ENCODE results near the gene P2RY14. TPM values are rescaled to one million over a fixed set of nuclear protein-coding genes. Genes with fewer than 3 reads are reported as not detected.

Gene P2RY14
- total RNA-seq, 1 donor = not detected

DNA sequence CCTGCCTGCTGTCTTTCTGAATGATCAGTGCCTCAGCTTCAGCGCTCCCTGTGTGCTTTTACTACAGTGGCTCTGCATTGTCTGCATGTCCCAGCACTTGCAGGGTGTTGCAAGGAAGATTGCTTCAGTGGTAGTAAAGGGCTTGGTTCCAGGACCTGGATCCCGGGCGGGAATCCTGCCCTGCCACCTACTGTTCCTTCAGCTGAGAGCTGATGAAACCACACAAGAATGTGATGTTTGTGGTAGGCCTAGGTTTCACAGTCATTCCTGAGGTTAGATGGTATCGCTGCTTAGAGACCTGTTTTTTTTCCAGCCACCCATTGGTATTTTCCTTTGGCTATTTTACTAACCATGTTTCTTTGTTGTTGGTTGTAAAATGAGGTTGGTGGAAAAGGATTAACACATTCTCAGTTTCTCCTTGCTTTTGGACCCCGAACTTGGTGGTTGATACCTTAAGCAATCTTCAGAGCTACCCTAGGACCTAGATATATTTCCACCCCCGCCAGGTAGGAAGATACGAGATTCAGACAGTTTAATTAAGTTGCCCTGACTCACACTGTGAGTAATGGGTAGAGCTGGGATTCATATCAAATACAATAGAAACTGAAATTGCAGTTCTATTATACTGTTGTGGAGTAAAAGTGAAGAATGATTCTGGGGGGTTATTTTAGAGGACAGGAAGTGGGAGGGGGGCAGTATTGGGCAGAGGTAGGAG is 26.9 kb upstream of the P2RY14 start:
- peak; percentile 98 for DNase-seq (ENCODE audit: low read depth)
- TF ChIP-seq, protein P1, sequence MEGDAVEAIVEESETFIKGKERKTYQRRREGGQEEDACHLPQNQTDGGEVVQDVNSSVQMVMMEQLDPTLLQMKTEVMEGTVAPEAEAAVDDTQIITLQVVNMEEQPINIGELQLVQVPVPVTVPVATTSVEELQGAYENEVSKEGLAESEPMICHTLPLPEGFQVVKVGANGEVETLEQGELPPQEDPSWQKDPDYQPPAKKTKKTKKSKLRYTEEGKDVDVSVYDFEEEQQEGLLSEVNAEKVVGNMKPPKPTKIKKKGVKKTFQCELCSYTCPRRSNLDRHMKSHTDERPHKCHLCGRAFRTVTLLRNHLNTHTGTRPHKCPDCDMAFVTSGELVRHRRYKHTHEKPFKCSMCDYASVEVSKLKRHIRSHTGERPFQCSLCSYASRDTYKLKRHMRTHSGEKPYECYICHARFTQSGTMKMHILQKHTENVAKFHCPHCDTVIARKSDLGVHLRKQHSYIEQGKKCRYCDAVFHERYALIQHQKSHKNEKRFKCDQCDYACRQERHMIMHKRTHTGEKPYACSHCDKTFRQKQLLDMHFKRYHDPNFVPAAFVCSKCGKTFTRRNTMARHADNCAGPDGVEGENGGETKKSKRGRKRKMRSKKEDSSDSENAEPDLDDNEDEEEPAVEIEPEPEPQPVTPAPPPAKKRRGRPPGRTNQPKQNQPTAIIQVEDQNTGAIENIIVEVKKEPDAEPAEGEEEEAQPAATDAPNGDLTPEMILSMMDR (IDR thresholded peaks at IDR 0.05; ENCODE audit: insufficient read depth, low read length) = peak; percentile 28
- H3K4me3 ChIP-seq (ENCODE audit: low read depth, low read length) = no peak overlapping the region

- DNase-seq (ENCODE audit: low read depth) = no peak
- H3K4me3 ChIP-seq (ENCODE audit: low read depth, low read length) = no peak overlapping the region
- TF ChIP-seq, protein P1 (IDR thresholded peaks at IDR 0.05; ENCODE audit: insufficient read depth, low read length) = no peak
Measured at GRCh38 chr3:151303751-151304150, 25.4 kb upstream of the P2RY14 start.

DNA sequence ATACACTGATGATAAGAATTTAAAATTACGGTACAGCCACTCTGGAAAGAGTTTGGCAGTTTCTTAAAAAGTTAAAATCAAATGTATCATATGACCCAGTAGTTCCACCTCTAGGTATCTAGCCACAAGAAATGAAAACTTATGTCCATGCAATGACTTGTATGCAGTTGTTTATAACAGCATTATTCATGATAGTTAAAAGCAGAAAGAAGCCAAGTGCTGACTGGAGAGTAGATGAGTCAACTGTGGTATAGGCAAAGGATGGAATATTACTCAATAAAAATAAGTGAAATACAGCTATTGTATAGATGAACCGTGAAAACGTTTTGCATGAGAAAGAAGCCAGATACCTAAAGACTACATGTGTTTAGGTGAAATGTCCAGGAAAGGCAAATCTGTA is 23.4 kb upstream of the P2RY14 start:
- peak; percentile 69 for DNase-seq (ENCODE audit: low read depth)
- no peak overlapping the region for H3K4me3 ChIP-seq (ENCODE audit: low read depth, low read length)
- TF ChIP-seq, protein P1 (IDR thresholded peaks at IDR 0.05; ENCODE audit: insufficient read depth, low read length) = no peak

DNA sequence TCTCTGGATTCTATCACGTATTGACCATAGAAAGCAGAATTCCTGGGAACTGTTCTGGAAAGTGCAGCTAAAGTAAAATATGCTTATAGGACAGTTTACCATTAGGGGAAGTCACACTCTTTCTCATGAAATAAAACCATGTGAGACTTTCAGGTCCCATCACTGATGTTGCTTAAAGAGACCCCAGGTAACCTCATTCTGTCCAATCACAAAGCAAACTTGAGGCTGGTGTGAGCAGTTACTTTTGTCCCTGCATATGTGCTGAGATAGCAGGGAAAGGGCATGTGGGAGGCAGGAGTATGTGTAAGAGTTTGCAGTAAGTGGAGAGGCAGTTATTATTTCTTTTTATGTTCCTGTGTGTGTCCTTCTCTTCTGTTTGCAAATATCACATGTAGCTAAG is 22.2 kb upstream of the P2RY14 start:
- no peak for DNase-seq (ENCODE audit: low read depth)
- no peak overlapping the region for H3K4me3 ChIP-seq (ENCODE audit: low read depth, low read length)
- TF ChIP-seq, protein P1 (IDR thresholded peaks at IDR 0.05; ENCODE audit: insufficient read depth, low read length) = no peak

GRCh38 chr3:151299006-151299405 is 20.7 kb upstream of the P2RY14 start:
- TF ChIP-seq, protein P1 (IDR thresholded peaks at IDR 0.05; ENCODE audit: insufficient read depth, low read length) = no peak
- no peak for DNase-seq (ENCODE audit: low read depth)
- no peak overlapping the region for H3K4me3 ChIP-seq (ENCODE audit: low read depth, low read length)

DNA sequence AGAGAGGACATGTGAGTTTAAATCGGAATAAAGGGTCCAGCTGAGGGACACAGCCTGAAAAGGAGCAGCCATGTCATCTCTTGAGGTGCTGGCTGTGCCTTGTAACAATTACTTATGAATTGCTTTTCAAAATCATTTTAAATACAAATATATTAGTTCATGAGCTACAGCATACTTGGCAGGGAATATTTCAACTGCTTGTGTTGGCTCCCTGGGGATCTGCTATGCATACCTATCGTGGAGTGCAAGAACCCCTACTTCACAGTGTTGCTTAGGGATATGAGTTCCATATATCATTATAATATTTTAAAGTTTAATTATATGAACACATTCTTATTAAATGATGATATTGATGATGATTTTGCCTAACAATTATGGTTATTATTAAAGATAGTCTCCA is 19.1 kb upstream of the P2RY14 start:
- no peak for DNase-seq (ENCODE audit: low read depth)
- no peak overlapping the region for H3K4me3 ChIP-seq (ENCODE audit: low read depth, low read length)
- TF ChIP-seq, protein P1 (IDR thresholded peaks at IDR 0.05; ENCODE audit: insufficient read depth, low read length) = no peak

- TF ChIP-seq, protein P1 (IDR thresholded peaks at IDR 0.05; ENCODE audit: insufficient read depth, low read length) = no peak
- DNase-seq (ENCODE audit: low read depth) = no peak
- no peak overlapping the region for H3K4me3 ChIP-seq (ENCODE audit: low read depth, low read length)
Measured at GRCh38 chr3:151296226-151296625, 17.9 kb upstream of the P2RY14 start.
